K562 (cell line): ENCODE results near the gene PRR11. TPM values are rescaled to one million over a fixed set of nuclear protein-coding genes. Genes with fewer than 3 reads are reported as not detected.
A peak's percentile ranks its signal among the peaks of the same experiment; 100 is the strongest.

ENCODE experiments used
- CREBBP ChIP-seq: IDR thresholded peaks from one replicate; pipeline ENCODE4 v1.6.1; 2012; ENCODE audit warnings: low read depth, mild to moderate bottlenecking, control low read depth, inconsistent platforms, low read length
- EP400 ChIP-seq: fragments of 450-650 bp; IDR thresholded peaks from 2 replicates; pipeline ENCODE4 v1.6.1; 2017; ENCODE audit warnings: antibody characterized with exemption, mild to moderate bottlenecking, moderate library complexity
- EZH2 ChIP-seq: IDR thresholded peaks from 2 replicates; pipeline ENCODE4 v1.6.1; 2012; ENCODE audit warnings: low read depth, mild to moderate bottlenecking, inconsistent platforms, low read length, borderline replicate concordance
- KDM5B ChIP-seq: fragments of 200-600 bp; sonication (generic); IDR thresholded peaks from 2 replicates; pipeline ENCODE4 v1.6.1; 2012; ENCODE audit warnings: low read depth, mild to moderate bottlenecking, moderate library complexity, low read length, control low read depth, inconsistent platforms; ENCODE audit not compliant: insufficient replicate concordance
- KLF1 ChIP-seq: fragments of 450-650 bp; IDR thresholded peaks from 2 replicates; pipeline ENCODE4 v1.6.1; 2016; ENCODE audit warnings: missing genetic modification characterization, missing compliant biosample characterization
- MEIS2 ChIP-seq: fragments of 450-650 bp; IDR thresholded peaks from 2 replicates; pipeline ENCODE4 v1.6.1; 2014; ENCODE audit warnings: mild to moderate bottlenecking; ENCODE audit not compliant: partially characterized antibody
- MNT ChIP-seq, 2 experiments: fragments of 450-650 bp; conservative IDR thresholded peaks; 2 replicates each; pipeline ENCODE4 v1.6.1; 2017; ENCODE audit warnings: mild to moderate bottlenecking in 2 of 2, moderate library complexity in 2 of 2
- NELFE ChIP-seq: IDR thresholded peaks from 2 replicates; pipeline ENCODE4 v1.6.1; 2011; ENCODE audit warnings: mild to moderate bottlenecking; ENCODE audit not compliant: insufficient read depth, insufficient read length
- NR2C2 ChIP-seq, 2 experiments: fragments of 200-800 bp in 1 of 2; sonication (Bioruptor generic) in 1 of 2; sonication (generic) in 1 of 2; formaldehyde crosslinking in 1 of 2; IDR thresholded peaks; 2 replicates each; pipeline versions ENCODE4 v1.6.1 to v1.8.0; 2016 to 2022; ENCODE audit warnings: mild to moderate bottlenecking in 1 of 2, missing compliant biosample characterization in 1 of 2, missing genetic modification characterization in 1 of 2, missing genetic modification reagents in 1 of 2
- PRMT5 ChIP-seq: sonication (generic); formaldehyde crosslinking; IDR thresholded peaks from 2 replicates; pipeline ENCODE4 v1.5.0; 2020; ENCODE audit warnings: missing genetic modification reagents
- THRAP3 ChIP-seq: fragments of 450-650 bp; IDR thresholded peaks from 2 replicates; pipeline ENCODE4 v1.6.1; 2016; ENCODE audit warnings: mild to moderate bottlenecking, inconsistent platforms, borderline replicate concordance
- ZNF384 ChIP-seq: IDR thresholded peaks from 2 replicates; pipeline ENCODE4 v1.6.1; 2012; ENCODE audit warnings: low read depth, low read length, improper control_type of control experiment
- ZNF445 ChIP-seq: fragments of 250-450 bp; sonication (Bioruptor Pico); IDR thresholded peaks from 2 replicates; pipeline ENCODE4 v1.4.0; 2020; ENCODE audit warnings: low read depth, mild to moderate bottlenecking, moderate library complexity
- polyA plus RNA-seq, 8 experiments: library from polyadenylated mRNA; depleted of rRNA in 4 of 8; stranded (reverse) in 5 of 8; unstranded in 3 of 8; fragments of >200 nt; fragmentation: Nextera tagmentation in 2 of 8; fragmentation: Illumina TruSeq in 1 of 8; extraction: Ambion mirVana in 2 of 8; extraction: Trizol in 1 of 8; gene quantifications; 2 replicates each; pipeline versions ENCODE4 v1.2.1 to v1.2.3, GENCODE V29; 2011 to 2014; ENCODE audit warnings: inconsistent platforms in 1 of 8, missing spikeins in 1 of 8
- total RNA-seq, 7 experiments: library from RNA; depleted of rRNA in 6 of 7; stranded (reverse); fragments of >200 nt in 6 of 7; fragmentation: Illumina TruSeq in 2 of 7; extraction: Trizol in 2 of 7; gene quantifications; 2 replicates each; pipeline versions ENCODE4 v1.2.1 to v1.2.3, GENCODE V29; 2011 to 2021; ENCODE audit warnings: low replicate concordance in 1 of 7
- TF ChIP-seq, protein P1 (sequence below): sonication (generic); formaldehyde crosslinking; IDR thresholded peaks from 2 replicates; pipeline ENCODE4 v1.8.1; 2023; ENCODE audit warnings: mild to moderate bottlenecking, missing genetic modification reagents
- TF ChIP-seq, protein P2 (sequence below), 2 experiments: IDR thresholded peaks in 1 of 2; conservative IDR thresholded peaks in 1 of 2; 2 replicates each; pipeline ENCODE4 v1.6.1; 2016; ENCODE audit warnings: low read depth in 2 of 2, mild to moderate bottlenecking in 1 of 2, missing compliant biosample characterization in 1 of 2, missing genetic modification characterization in 1 of 2, moderate library complexity in 1 of 2
- TF ChIP-seq, protein P3 (sequence below): fragments of 250-450 bp; sonication (Bioruptor Pico); IDR thresholded peaks from 2 replicates; pipeline ENCODE4 v1.6.1; 2021; ENCODE audit warnings: mild to moderate bottlenecking
- TF ChIP-seq, protein P4 (sequence below): fragments of 250-450 bp; sonication (Bioruptor Pico); IDR thresholded peaks from 2 replicates; pipeline ENCODE4 v1.8.0; 2021; ENCODE audit warnings: moderate library complexity, mild to moderate bottlenecking, inconsistent platforms
- TF ChIP-seq, protein P5 (sequence below): sonication (generic); formaldehyde crosslinking; IDR thresholded peaks from 2 replicates; pipeline ENCODE4 v1.8.0; 2022; ENCODE audit warnings: mild to moderate bottlenecking, missing genetic modification reagents

The PRR11 gene
- total and polyA plus RNA-seq, 9 of the 15 experiments (the other 6 are each of a cell fraction or from before 2014, with no cell fraction given), result 13.3 to 75.2 (median 46.4) TPM

GRCh38 chr17:59160157-59161025, 4.8 kb downstream of the PRR11 start (continued):
- TF ChIP-seq MNT (conservative IDR thresholded peaks at IDR 0.05) (no peak), KDM5B (no peak), CREBBP (no peak), EP400 (peak; percentile 26; the same call in 1 of the 2 replicates), NR2C2 (CRISPR knock-in tag; IDR thresholded peaks at IDR 0.05) (no peak), NR2C2 (tag; IDR thresholded peaks at IDR 0.05) (0 out of 2 replicates have a peak, but pooled peaks have one; percentile 14), PRMT5 (CRISPR knock-in tag) (no peak), NELFE (no peak), KLF1 (tag) (no peak), MEIS2 (peak; percentile 60), ZNF384 (no peak), THRAP3 (no peak), ZNF445 (CRISPR knock-in tag) (no peak), EZH2 (no peak)
- TF ChIP-seq, protein P1, sequence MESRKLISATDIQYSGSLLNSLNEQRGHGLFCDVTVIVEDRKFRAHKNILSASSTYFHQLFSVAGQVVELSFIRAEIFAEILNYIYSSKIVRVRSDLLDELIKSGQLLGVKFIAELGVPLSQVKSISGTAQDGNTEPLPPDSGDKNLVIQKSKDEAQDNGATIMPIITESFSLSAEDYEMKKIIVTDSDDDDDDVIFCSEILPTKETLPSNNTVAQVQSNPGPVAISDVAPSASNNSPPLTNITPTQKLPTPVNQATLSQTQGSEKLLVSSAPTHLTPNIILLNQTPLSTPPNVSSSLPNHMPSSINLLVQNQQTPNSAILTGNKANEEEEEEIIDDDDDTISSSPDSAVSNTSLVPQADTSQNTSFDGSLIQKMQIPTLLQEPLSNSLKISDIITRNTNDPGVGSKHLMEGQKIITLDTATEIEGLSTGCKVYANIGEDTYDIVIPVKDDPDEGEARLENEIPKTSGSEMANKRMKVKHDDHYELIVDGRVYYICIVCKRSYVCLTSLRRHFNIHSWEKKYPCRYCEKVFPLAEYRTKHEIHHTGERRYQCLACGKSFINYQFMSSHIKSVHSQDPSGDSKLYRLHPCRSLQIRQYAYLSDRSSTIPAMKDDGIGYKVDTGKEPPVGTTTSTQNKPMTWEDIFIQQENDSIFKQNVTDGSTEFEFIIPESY, result 0 out of 2 replicates have a peak, but pooled peaks have one; percentile 21
- TF ChIP-seq, protein P2, sequence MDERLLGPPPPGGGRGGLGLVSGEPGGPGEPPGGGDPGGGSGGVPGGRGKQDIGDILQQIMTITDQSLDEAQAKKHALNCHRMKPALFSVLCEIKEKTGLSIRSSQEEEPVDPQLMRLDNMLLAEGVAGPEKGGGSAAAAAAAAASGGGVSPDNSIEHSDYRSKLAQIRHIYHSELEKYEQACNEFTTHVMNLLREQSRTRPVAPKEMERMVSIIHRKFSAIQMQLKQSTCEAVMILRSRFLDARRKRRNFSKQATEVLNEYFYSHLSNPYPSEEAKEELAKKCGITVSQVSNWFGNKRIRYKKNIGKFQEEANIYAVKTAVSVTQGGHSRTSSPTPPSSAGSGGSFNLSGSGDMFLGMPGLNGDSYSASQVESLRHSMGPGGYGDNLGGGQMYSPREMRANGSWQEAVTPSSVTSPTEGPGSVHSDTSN (CRISPR knock-in tag; IDR thresholded peaks at IDR 0.05; ENCODE audit: low read depth), result no peak
- TF ChIP-seq, protein P2 (tag; conservative IDR thresholded peaks at IDR 0.05; ENCODE audit: low read depth), result peak; percentile 39; the same call in 1 of the 2 replicates
- TF ChIP-seq, protein P3, sequence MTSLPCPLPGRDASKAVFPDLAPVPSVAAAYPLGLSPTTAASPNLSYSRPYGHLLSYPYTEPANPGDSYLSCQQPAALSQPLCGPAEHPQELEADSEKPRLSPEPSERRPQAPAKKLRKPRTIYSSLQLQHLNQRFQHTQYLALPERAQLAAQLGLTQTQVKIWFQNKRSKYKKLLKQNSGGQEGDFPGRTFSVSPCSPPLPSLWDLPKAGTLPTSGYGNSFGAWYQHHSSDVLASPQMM, result no peak
- TF ChIP-seq, protein P4, sequence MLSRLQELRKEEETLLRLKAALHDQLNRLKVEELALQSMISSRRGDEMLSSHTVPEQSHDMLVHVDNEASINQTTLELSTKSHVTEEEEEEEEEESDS (CRISPR knock-in tag), result no peak
- TF ChIP-seq, protein P5, sequence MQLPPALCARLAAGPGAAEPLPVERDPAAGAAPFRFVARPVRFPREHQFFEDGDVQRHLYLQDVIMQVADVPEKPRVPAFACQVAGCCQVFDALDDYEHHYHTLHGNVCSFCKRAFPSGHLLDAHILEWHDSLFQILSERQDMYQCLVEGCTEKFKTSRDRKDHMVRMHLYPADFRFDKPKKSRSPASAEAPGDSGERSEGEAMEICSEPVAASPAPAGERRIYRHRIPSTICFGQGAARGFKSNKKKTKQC (CRISPR knock-in tag), result no peak
